T-cell (primary cell): Measurements from ENCODE around the gene PREPL. TPM values are rescaled to one million over a fixed set of nuclear protein-coding genes. Genes with fewer than 3 reads are reported as not detected.

Experiments
- ATAC-seq, 4 experiments: fragments of 200-7000 bp in 3 of 4; fragments of 150-1000 bp in 1 of 4; cut with Tn5 transposase; replicated peaks in 1 of 4; 1 replicate in 3 of 4; 2 replicates in 1 of 4; pipeline ENCODE4 v1.10.0; 2021; ENCODE audit warnings: moderate library complexity in 3 of 4, mild to moderate bottlenecking in 2 of 4, moderate number of reproducible peaks in 1 of 4
- CTCF ChIA-PET, 2 donors: fragments of 300-600 bp; sonication (Branson Sonifier 250); formaldehyde crosslinking; loops; one replicate each; lab custom pipeline; 2022; ENCODE audit warnings: antibody characterized with exemption in 2 of 2; lab: Charles Lee
- POLR2A ChIA-PET, 2 donors: fragments of 300-600 bp; sonication (Branson Sonifier 250); formaldehyde crosslinking; loops; one replicate each; lab custom pipeline; 2022; ENCODE audit warnings: antibody characterized with exemption in 2 of 2; lab: Charles Lee
- DNase-seq, 35 experiments: peaks; one replicate each; pipeline versions ENCODE4 v3.0.0 to v3.0.0-alpha.2; 2013 to 2023
- H3K27ac ChIP-seq: one replicate; pipeline ENCODE4 v1.5.1; 2013; ENCODE audit warnings: low read length
- H3K27me3 ChIP-seq, 2 experiments: replicated peaks in 1 of 2; 1 replicate in 1 of 2; 2 replicates in 1 of 2; pipeline versions ENCODE4 v1.6.1 to v1.7.0; 2013; ENCODE audit warnings: low read length in 1 of 2, mixed read lengths in 1 of 2; ENCODE audit not compliant: control insufficient read depth in 2 of 2, insufficient read depth in 2 of 2; ENCODE audit errors: extremely low read depth in 1 of 2
- H3K36me3 ChIP-seq, 2 donors: 1 replicate in 1 of 2; 2 replicates in 1 of 2; pipeline versions ENCODE4 v1.6.1 to v1.7.0; 2013; ENCODE audit warnings: low read length in 1 of 2; ENCODE audit not compliant: control insufficient read depth in 2 of 2, insufficient read depth in 1 of 2; ENCODE audit errors: extremely low read depth in 1 of 2
- H3K4me1 ChIP-seq, 2 experiments: 1 replicate in 1 of 2; 2 replicates in 1 of 2; pipeline versions ENCODE4 v1.6.1 to v1.7.0; 2013; ENCODE audit warnings: low read length in 2 of 2, mixed read lengths in 1 of 2; ENCODE audit not compliant: insufficient read depth in 2 of 2, control insufficient read depth in 1 of 2; ENCODE audit errors: extremely low read depth in 1 of 2
- H3K4me3 ChIP-seq, 2 donors: 1 replicate in 1 of 2; 2 replicates in 1 of 2; pipeline versions ENCODE4 v1.5.1 to v1.7.0; 2013; ENCODE audit warnings: mild to moderate bottlenecking in 2 of 2, low read length in 1 of 2, moderate library complexity in 1 of 2; ENCODE audit not compliant: control insufficient read depth in 1 of 2; ENCODE audit errors: extremely low read depth in 1 of 2
- H3K9me3 ChIP-seq: 2 replicates; pipeline ENCODE4 v1.7.0; 2013
- H3K27ac Mint-ChIP-seq, 2 donors: one replicate each; pipeline ENCODE4 v1.8.0; 2020 to 2021; ENCODE audit warnings: mild to moderate bottlenecking in 2 of 2, mixed read lengths in 2 of 2
- H3K27me3 Mint-ChIP-seq, 2 donors: one replicate each; pipeline ENCODE4 v1.8.0; 2021 to 2022; ENCODE audit warnings: mixed read lengths in 2 of 2
- H3K36me3 Mint-ChIP-seq: one replicate; pipeline ENCODE4 v1.8.0; 2021; ENCODE audit warnings: mixed read lengths
- H3K4me1 Mint-ChIP-seq, 3 donors: one replicate each; pipeline ENCODE4 v1.8.0; 2020 to 2022; ENCODE audit warnings: mixed read lengths in 3 of 3, mild to moderate bottlenecking in 1 of 3
- H3K4me3 Mint-ChIP-seq, 3 donors: one replicate each; pipeline ENCODE4 v1.8.0; 2020 to 2022; ENCODE audit warnings: mild to moderate bottlenecking in 3 of 3, mixed read lengths in 3 of 3, moderate library complexity in 3 of 3
- H3K9me3 Mint-ChIP-seq, 3 donors: one replicate each; pipeline ENCODE4 v1.8.0; 2020 to 2022; ENCODE audit warnings: mixed read lengths in 3 of 3
- WGBS: methylation state at CpG from one replicate; pipeline ENCODE4 v1.1.5; 2013; ENCODE audit warnings: missing lambda C conversion rate; ENCODE audit not compliant: insufficient coverage; 5-methylcytosine and 5-hydroxymethylcytosine counted together
- total RNA-seq, 35 experiments: library from RNA in 6 of 35; stranded (reverse) in 6 of 35; fragments of 120-200 nt in 1 of 35; gene quantifications; one replicate each; pipeline versions ENCODE4 v1.2.1 to v1.2.4 and lab custom pipeline; 2013 to 2026

Gene PREPL
- total RNA-seq, 5 donors from 2014 or later (not counting 1 experiment from before 2014, with no cell fraction given): 27.7 to 33.3 (median 30.7) TPM

GRCh38 chr2:44352510-44352909, 8.8 kb downstream of the PREPL start:
- no peaks in the 10 kb centered on the region for H3K27me3 Mint-ChIP-seq
- Histone ChIP-seq H3K4me3 (no peak overlapping the region), H3K4me1 (no peaks in the 10 kb centered on the region), H3K9me3 (no peaks in the 10 kb centered on the region), H3K27me3 (no peaks in the 10 kb centered on the region), H3K27ac (no peak overlapping the region), H3K36me3 (no peaks in the 10 kb centered on the region)
- no peaks in the 10 kb centered on the region for H3K9me3 Mint-ChIP-seq
- no peak overlapping the region for H3K4me3 Mint-ChIP-seq
- CTCF ChIA-PET: interaction anchor here in 1 of 2 donors (0.6 kb wide), 1 partner anchor 13 kb away, joined by 3 read pairs; no protein-coding TSS in a partner anchor
- H3K4me1 Mint-ChIP-seq: peaks cover 41 to 49% (median 45%) of the 10 kb centered on the region in 3 donors
- POLR2A ChIA-PET: interaction anchor here (0.6 to 1.0 kb wide), 2 partner anchors 10 to 19 kb away, joined by 3 read pairs; no protein-coding TSS in a partner anchor
- WGBS: no CpG with 5 or more reads among the region's 1 CpG
- DNase-seq: no peak
- H3K36me3 Mint-ChIP-seq: peaks cover 24% of the 10 kb centered on the region
- ATAC-seq: no peak
- no peak overlapping the region for H3K27ac Mint-ChIP-seq

GRCh38 chr2:44351676-44352075, 9.6 kb downstream of the PREPL start:
- Mint-ChIP-seq H3K4me3 (no peak overlapping the region), H3K9me3 (no peaks in the 10 kb centered on the region), H3K4me1 (peaks cover 36 to 45% (median 41%) of the 10 kb centered on the region in 3 donors), H3K36me3 (peaks cover 19% of the 10 kb centered on the region), H3K27me3 (no peaks in the 10 kb centered on the region), H3K27ac (no peak overlapping the region)
- Histone ChIP-seq H3K27me3 (no peaks in the 10 kb centered on the region), H3K36me3 (peaks cover 0 to 3% of the 10 kb centered on the region in 2 donors), H3K27ac (no peak overlapping the region), H3K4me1 (no peaks in the 10 kb centered on the region), H3K4me3 (no peak overlapping the region), H3K9me3 (no peaks in the 10 kb centered on the region)
- POLR2A ChIA-PET: no interaction called here
- DNase-seq (no peak), ATAC-seq (no peak)
- WGBS: 80% methylated on average over 1 of the region's 2 CpGs
- CTCF ChIA-PET: no interaction called here

- H3K4me3 ChIP-seq: no peak overlapping the region
- H3K9me3 Mint-ChIP-seq: no peaks in the 10 kb centered on the region
- no peaks in the 10 kb centered on the region for H3K27me3 ChIP-seq
- H3K9me3 ChIP-seq: no peaks in the 10 kb centered on the region
- peaks cover 36 to 41% (median 41%) of the 10 kb centered on the region in 3 donors for H3K4me1 Mint-ChIP-seq
- H3K27me3 Mint-ChIP-seq: no peaks in the 10 kb centered on the region
- 100% methylated on average over 4 of the region's 4 CpGs for WGBS
- H3K4me1 ChIP-seq: no peaks in the 10 kb centered on the region
- H3K27ac Mint-ChIP-seq: no peak overlapping the region
- ATAC-seq (no peak), DNase-seq (no peak)
- ChIA-PET CTCF (interaction anchor here (0.6 to 0.7 kb wide), 4 partner anchors 11 to 676 kb away, joined by 3 read pairs; no protein-coding TSS in a partner anchor), POLR2A (no interaction called here)
- H3K36me3 Mint-ChIP-seq: peaks cover 18% of the 10 kb centered on the region
- H3K4me3 Mint-ChIP-seq: no peak overlapping the region
- H3K36me3 ChIP-seq: peaks cover 0 to 3% of the 10 kb centered on the region in 2 donors
- no peak overlapping the region for H3K27ac ChIP-seq
These were observed 10.2 kb downstream of the PREPL start for GRCh38 chr2:44351088-44351487.

- Mint-ChIP-seq H3K36me3 (peaks cover 13% of the 10 kb centered on the region), H3K4me3 (no peak overlapping the region), H3K9me3 (no peaks in the 10 kb centered on the region), H3K27ac (no peak overlapping the region), H3K4me1 (peaks cover 29 to 36% (median 33%) of the 10 kb centered on the region in 3 donors), H3K27me3 (no peaks in the 10 kb centered on the region)
- CTCF ChIA-PET: interaction anchor here (0.6 to 1.1 kb wide), 3 partner anchors 10 to 130 kb away, joined by 3 to 4 read pairs (median 3); no protein-coding TSS in a partner anchor
- ATAC-seq (no peak), DNase-seq (no peak)
- Histone ChIP-seq H3K27ac (no peak overlapping the region), H3K9me3 (no peaks in the 10 kb centered on the region), H3K4me1 (no peaks in the 10 kb centered on the region), H3K4me3 (no peak overlapping the region), H3K36me3 (peaks cover 3 to 4% of the 10 kb centered on the region in 2 donors), H3K27me3 (no peaks in the 10 kb centered on the region)
- POLR2A ChIA-PET: interaction anchor here in 1 of 2 donors (0.6 kb wide), 1 partner anchor 24 kb away, joined by 4 read pairs; no protein-coding TSS in a partner anchor
- no CpG with 5 or more reads among the region's 10 CpGs for WGBS
These were observed 11.8 kb downstream of the PREPL start for GRCh38 chr2:44349506-44349905.

GRCh38 chr2:44348400-44348799, 12.9 kb downstream of the PREPL start:
- no peak for DNase-seq
- POLR2A ChIA-PET: interaction anchor here (0.6 to 1.0 kb wide), 4 partner anchors 11 to 387 kb away, joined by 3 to 5 read pairs (median 4); partner anchors contain the start of gene CAMKMT (in 1 of the 2)
- Mint-ChIP-seq H3K36me3 (peaks cover 13% of the 10 kb centered on the region), H3K27ac (no peak overlapping the region), H3K9me3 (no peaks in the 10 kb centered on the region), H3K4me3 (no peak overlapping the region), H3K4me1 (peaks cover 22 to 29% (median 29%) of the 10 kb centered on the region in 3 donors), H3K27me3 (no peaks in the 10 kb centered on the region)
- ATAC-seq: no peak
- CTCF ChIA-PET: interaction anchor here in 1 of 2 donors (1.3 kb wide), 1 partner anchor 11 kb away, joined by 3 read pairs; no protein-coding TSS in a partner anchor
- H3K9me3 ChIP-seq: no peaks in the 10 kb centered on the region
- H3K36me3 ChIP-seq: peaks cover 3 to 10% of the 10 kb centered on the region in 2 donors
- no peaks in the 10 kb centered on the region for H3K4me1 ChIP-seq
- no peak overlapping the region for H3K27ac ChIP-seq
- 100% methylated on average over 1 of the region's 2 CpGs for WGBS
- H3K27me3 ChIP-seq: no peaks in the 10 kb centered on the region
- no peak overlapping the region for H3K4me3 ChIP-seq

- Histone ChIP-seq H3K4me1 (no peaks in the 10 kb centered on the region), H3K27ac (no peak overlapping the region), H3K27me3 (no peaks in the 10 kb centered on the region), H3K4me3 (no peak overlapping the region), H3K36me3 (peaks cover 3 to 14% of the 10 kb centered on the region in 2 donors), H3K9me3 (no peaks in the 10 kb centered on the region)
- WGBS: no CpG with 5 or more reads among the region's 2 CpGs
- Mint-ChIP-seq H3K4me3 (no peak overlapping the region), H3K9me3 (no peaks in the 10 kb centered on the region), H3K36me3 (peaks cover 16% of the 10 kb centered on the region), H3K4me1 (peaks cover 26 to 30% (median 28%) of the 10 kb centered on the region in 3 donors), H3K27me3 (no peaks in the 10 kb centered on the region), H3K27ac (no peak overlapping the region)
- no peak for ATAC-seq
- ChIA-PET CTCF (interaction anchor here (1.0 to 1.3 kb wide), 2 partner anchors 12 to 45 kb away, joined by 3 to 4 read pairs; no protein-coding TSS in a partner anchor), POLR2A (interaction anchor here in 1 of 2 donors (1.4 kb wide), 1 partner anchor 14 kb away, joined by 6 read pairs; the partner anchor contains the start of genes CAMKMT and PREPL)
- no peak for DNase-seq
These were observed 13.8 kb downstream of the PREPL start for GRCh38 chr2:44347526-44347925.
